WTC11 (cell line): ENCODE results near the gene CTNNA2. TPM values are rescaled to one million over a fixed set of nuclear protein-coding genes. Genes with fewer than 3 reads are reported as not detected.

Experiments used
- ATAC-seq: fragments of 200-7000 bp; cut with Tn5 transposase; 2 replicates; pipeline ENCODE4 v1.10.0; 2021; ENCODE audit warnings: mild to moderate bottlenecking, moderate library complexity
- CTCF ChIA-PET: fragments of 300-600 bp; sonication (Branson Sonifier 250); formaldehyde crosslinking; loops from one replicate; lab custom pipeline; 2021; ENCODE audit warnings: antibody characterized with exemption; lab: Charles Lee
- POLR2A ChIA-PET: fragments of 350-600 bp; sonication (Branson Sonifier 250); formaldehyde crosslinking; loops from one replicate; lab custom pipeline; 2021; ENCODE audit warnings: antibody characterized with exemption; lab: Charles Lee
- DNase-seq: peaks from one replicate; pipeline ENCODE4 v3.0.0; 2021; ENCODE audit warnings: low spot score
- H3K27ac Mint-ChIP-seq: 2 replicates; pipeline ENCODE4 v1.8.0; 2021; ENCODE audit warnings: mixed read lengths
- H3K27me3 Mint-ChIP-seq: 2 replicates; pipeline ENCODE4 v1.8.0; 2021; ENCODE audit warnings: low read depth, mild to moderate bottlenecking, moderate library complexity, mixed read lengths
- H3K36me3 Mint-ChIP-seq: 2 replicates; pipeline ENCODE4 v1.8.0; 2021; ENCODE audit warnings: mixed read lengths
- H3K4me1 Mint-ChIP-seq: 2 replicates; pipeline ENCODE4 v1.8.0; 2022; ENCODE audit warnings: mixed read lengths
- H3K4me3 Mint-ChIP-seq: 2 replicates; pipeline ENCODE4 v1.8.0; 2021; ENCODE audit warnings: mild to moderate bottlenecking, moderate library complexity, mixed read lengths
- H3K9me3 Mint-ChIP-seq: 2 replicates; pipeline ENCODE4 v1.8.0; 2021; ENCODE audit warnings: mixed read lengths
- ATF1 ChIP-seq: sonication (generic); formaldehyde crosslinking; IDR thresholded peaks from 2 replicates; pipeline ENCODE4 v1.8.1; 2023; ENCODE audit warnings: mild to moderate bottlenecking, moderate library complexity, missing genetic modification reagents
- CDX4 ChIP-seq: fragments of 250-450 bp; sonication (Bioruptor Pico); IDR thresholded peaks from 2 replicates; pipeline ENCODE4 v1.9.0; 2021; ENCODE audit warnings: moderate library complexity, mild to moderate bottlenecking, inconsistent platforms, borderline replicate concordance
- CREM ChIP-seq: sonication (generic); formaldehyde crosslinking; IDR thresholded peaks from 2 replicates; pipeline ENCODE4 v1.8.1; 2022; ENCODE audit warnings: mild to moderate bottlenecking, missing genetic modification reagents, moderate library complexity
- EMX1 ChIP-seq: fragments of 250-450 bp; sonication (Bioruptor Pico); IDR thresholded peaks from 2 replicates; pipeline ENCODE4 v1.8.0; 2021; ENCODE audit warnings: mild to moderate bottlenecking
- ESRRA ChIP-seq: sonication (generic); formaldehyde crosslinking; IDR thresholded peaks from 2 replicates; pipeline ENCODE4 v1.8.1; 2022; ENCODE audit warnings: mild to moderate bottlenecking, missing genetic modification reagents, borderline replicate concordance
- ETV6 ChIP-seq: sonication (generic); formaldehyde crosslinking; IDR thresholded peaks from 2 replicates; pipeline ENCODE4 v1.8.1; 2022; ENCODE audit warnings: mild to moderate bottlenecking, missing genetic modification reagents
- FOXJ3 ChIP-seq: sonication (generic); formaldehyde crosslinking; IDR thresholded peaks from 2 replicates; pipeline ENCODE4 v1.9.0; 2021; ENCODE audit warnings: missing genetic modification reagents, mild to moderate bottlenecking, borderline replicate concordance
- FOXP4 ChIP-seq: sonication (generic); formaldehyde crosslinking; IDR thresholded peaks from 2 replicates; pipeline ENCODE4 v1.8.0; 2022; ENCODE audit warnings: mild to moderate bottlenecking, missing genetic modification reagents
- HMGA2 ChIP-seq: fragments of 250-450 bp; sonication (Bioruptor Pico); IDR thresholded peaks from 2 replicates; pipeline ENCODE4 v1.4.0; 2021; ENCODE audit warnings: mild to moderate bottlenecking, moderate library complexity
- IRF2 ChIP-seq: sonication (generic); formaldehyde crosslinking; IDR thresholded peaks from 2 replicates; pipeline ENCODE4 v1.8.0; 2022; ENCODE audit warnings: low read depth, missing genetic modification reagents, borderline replicate concordance
- JAZF1 ChIP-seq: fragments of 250-450 bp; sonication (Bioruptor Pico); IDR thresholded peaks from 2 replicates; pipeline ENCODE4 v1.9.0; 2021; ENCODE audit warnings: moderate library complexity, mild to moderate bottlenecking, inconsistent platforms
- JUN ChIP-seq: sonication (generic); formaldehyde crosslinking; IDR thresholded peaks from 2 replicates; pipeline ENCODE4 v1.8.0; 2023; ENCODE audit warnings: mild to moderate bottlenecking, missing genetic modification reagents
- NFE2L1 ChIP-seq: sonication (generic); formaldehyde crosslinking; IDR thresholded peaks from 2 replicates; pipeline ENCODE4 v1.8.1; 2023; ENCODE audit warnings: missing genetic modification reagents
- NR1H2 ChIP-seq: sonication (generic); formaldehyde crosslinking; IDR thresholded peaks from 2 replicates; pipeline ENCODE4 v1.9.0; 2021; ENCODE audit warnings: mild to moderate bottlenecking, moderate library complexity, missing genetic modification reagents
- NR3C1 ChIP-seq: sonication (generic); formaldehyde crosslinking; conservative IDR thresholded peaks from 2 replicates; pipeline ENCODE4 v1.8.1; 2023; ENCODE audit warnings: low read depth, mild to moderate bottlenecking, missing genetic modification reagents
- OVOL2 ChIP-seq: fragments of 250-450 bp; sonication (Bioruptor Pico); IDR thresholded peaks from 2 replicates; pipeline ENCODE4 v1.9.0; 2021; ENCODE audit warnings: mild to moderate bottlenecking, borderline replicate concordance
- PRRX2 ChIP-seq: fragments of 250-450 bp; sonication (Bioruptor Pico); IDR thresholded peaks from 2 replicates; pipeline ENCODE4 v1.8.0; 2021; ENCODE audit warnings: mild to moderate bottlenecking
- RELA ChIP-seq: sonication (generic); formaldehyde crosslinking; IDR thresholded peaks from 2 replicates; pipeline ENCODE4 v1.8.1; 2022; ENCODE audit warnings: missing genetic modification reagents, mild to moderate bottlenecking, borderline replicate concordance
- SMAD3 ChIP-seq: sonication (generic); formaldehyde crosslinking; IDR thresholded peaks from 2 replicates; pipeline ENCODE4 v1.8.0; 2022; ENCODE audit warnings: missing genetic modification reagents, mild to moderate bottlenecking, borderline replicate concordance
- USF2 ChIP-seq: sonication (generic); formaldehyde crosslinking; IDR thresholded peaks from 2 replicates; pipeline ENCODE4 v1.8.1; 2023; ENCODE audit warnings: mild to moderate bottlenecking, missing genetic modification reagents, moderate library complexity
- ZBTB21 ChIP-seq: sonication (generic); formaldehyde crosslinking; IDR thresholded peaks from 2 replicates; pipeline ENCODE4 v1.8.1; 2023; ENCODE audit warnings: mild to moderate bottlenecking, missing genetic modification reagents, borderline replicate concordance
- ZNF219 ChIP-seq: sonication (generic); formaldehyde crosslinking; IDR thresholded peaks from 2 replicates; pipeline ENCODE4 v1.8.0; 2023; ENCODE audit warnings: missing genetic modification reagents, mild to moderate bottlenecking, borderline replicate concordance
- ZNF396 ChIP-seq: fragments of 250-450 bp; sonication (Bioruptor Pico); IDR thresholded peaks from 2 replicates; pipeline ENCODE4 v1.8.0; 2021; ENCODE audit warnings: mild to moderate bottlenecking, moderate library complexity, borderline replicate concordance
- total RNA-seq: library from RNA; stranded (reverse); gene quantifications from 3 replicates; pipeline ENCODE4 v1.2.3, GENCODE V29; 2021
- TF ChIP-seq, protein P1 (sequence below): sonication (generic); formaldehyde crosslinking; IDR thresholded peaks from 2 replicates; pipeline ENCODE4 v1.8.0; 2022; ENCODE audit warnings: missing genetic modification reagents
- TF ChIP-seq, protein P2 (sequence below): sonication (generic); formaldehyde crosslinking; IDR thresholded peaks from 2 replicates; pipeline ENCODE4 v1.8.1; 2023; ENCODE audit warnings: mild to moderate bottlenecking, moderate library complexity, missing genetic modification reagents
- TF ChIP-seq, protein P3 (sequence below): fragments of 250-450 bp; sonication (Bioruptor Pico); IDR thresholded peaks from 2 replicates; pipeline ENCODE4 v1.9.0; 2021; ENCODE audit warnings: mild to moderate bottlenecking

The CTNNA2 gene
- total RNA-seq, 1 experiment from 2014 or later: 3.8 TPM

DNA sequence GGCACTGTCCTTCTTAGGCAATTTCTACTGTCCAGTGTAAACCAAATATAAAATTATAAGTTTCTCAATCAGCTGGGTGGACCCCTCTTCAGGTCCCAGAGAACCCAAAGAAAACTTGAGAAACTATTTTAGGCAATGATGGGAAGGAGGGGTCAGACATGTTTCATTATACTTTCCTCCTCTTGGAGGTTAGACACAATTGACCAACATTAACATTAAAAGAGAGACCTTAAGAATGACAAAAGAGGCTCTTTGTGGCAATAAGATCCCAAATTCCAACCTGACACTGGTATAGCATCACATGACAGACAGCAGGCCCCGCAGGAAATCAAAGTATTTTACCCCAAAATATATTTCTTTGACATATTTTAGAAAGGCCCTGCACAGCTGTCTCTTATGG is 718.6 kb downstream of the CTNNA2 start:
- ChIA-PET CTCF (no interaction called here), POLR2A (no interaction called here)
- H3K27me3 Mint-ChIP-seq: no peaks in the 10 kb centered on the region; the same call in 1 of the 2 replicates
- peak; percentile 73 for ATAC-seq
- 0 out of 2 replicates have a peak overlapping the region, but pooled peaks have one; percentile 25 for H3K4me3 Mint-ChIP-seq
- TF ChIP-seq CDX4 (no peak), ATF1 (CRISPR knock-in tag) (no peak), USF2 (CRISPR knock-in tag) (peak; percentile 40; the same call in 1 of the 2 replicates), JAZF1 (CRISPR knock-in tag) (no peak), EMX1 (CRISPR knock-in tag) (no peak), FOXP4 (CRISPR knock-in tag) (no peak), SMAD3 (no peak), PRRX2 (CRISPR knock-in tag) (no peak), NR1H2 (no peak)
- peaks cover 28% of the 10 kb centered on the region for H3K9me3 Mint-ChIP-seq
- no peak for DNase-seq
- H3K36me3 Mint-ChIP-seq: peaks cover 8% of the 10 kb centered on the region
- H3K27ac Mint-ChIP-seq: peak overlapping the region; percentile 76
- H3K4me1 Mint-ChIP-seq: peaks cover 29% of the 10 kb centered on the region

GRCh38 chr2:80233333-80233732 is 720.5 kb downstream of the CTNNA2 start:
- ATAC-seq: no peak
- H3K27me3 Mint-ChIP-seq: no peaks in the 10 kb centered on the region; the same call in 1 of the 2 replicates
- no peak for DNase-seq
- CTCF ChIA-PET: no interaction called here
- H3K36me3 Mint-ChIP-seq: peaks cover 4% of the 10 kb centered on the region
- H3K4me1 Mint-ChIP-seq: peaks cover 32% of the 10 kb centered on the region
- H3K4me3 Mint-ChIP-seq: no peak overlapping the region
- H3K27ac Mint-ChIP-seq: no peak overlapping the region
- POLR2A ChIA-PET: no interaction called here
- H3K9me3 Mint-ChIP-seq: peaks cover 17% of the 10 kb centered on the region
- TF ChIP-seq ZBTB21 (CRISPR knock-in tag) (no peak), RELA (CRISPR knock-in tag) (no peak), JUN (no peak), ATF1 (CRISPR knock-in tag) (no peak), OVOL2 (CRISPR knock-in tag) (no peak), FOXJ3 (CRISPR knock-in tag) (no peak), ZNF219 (CRISPR knock-in tag) (no peak), NFE2L1 (CRISPR knock-in tag) (no peak), HMGA2 (CRISPR knock-in tag) (no peak), IRF2 (no peak), ZNF396 (CRISPR knock-in tag) (no peak), SMAD3 (no peak), CREM (no peak), NR3C1 (CRISPR knock-in tag) (no peak), ETV6 (CRISPR knock-in tag) (no peak), ESRRA (CRISPR knock-in tag) (no peak)
- TF ChIP-seq, protein P1, sequence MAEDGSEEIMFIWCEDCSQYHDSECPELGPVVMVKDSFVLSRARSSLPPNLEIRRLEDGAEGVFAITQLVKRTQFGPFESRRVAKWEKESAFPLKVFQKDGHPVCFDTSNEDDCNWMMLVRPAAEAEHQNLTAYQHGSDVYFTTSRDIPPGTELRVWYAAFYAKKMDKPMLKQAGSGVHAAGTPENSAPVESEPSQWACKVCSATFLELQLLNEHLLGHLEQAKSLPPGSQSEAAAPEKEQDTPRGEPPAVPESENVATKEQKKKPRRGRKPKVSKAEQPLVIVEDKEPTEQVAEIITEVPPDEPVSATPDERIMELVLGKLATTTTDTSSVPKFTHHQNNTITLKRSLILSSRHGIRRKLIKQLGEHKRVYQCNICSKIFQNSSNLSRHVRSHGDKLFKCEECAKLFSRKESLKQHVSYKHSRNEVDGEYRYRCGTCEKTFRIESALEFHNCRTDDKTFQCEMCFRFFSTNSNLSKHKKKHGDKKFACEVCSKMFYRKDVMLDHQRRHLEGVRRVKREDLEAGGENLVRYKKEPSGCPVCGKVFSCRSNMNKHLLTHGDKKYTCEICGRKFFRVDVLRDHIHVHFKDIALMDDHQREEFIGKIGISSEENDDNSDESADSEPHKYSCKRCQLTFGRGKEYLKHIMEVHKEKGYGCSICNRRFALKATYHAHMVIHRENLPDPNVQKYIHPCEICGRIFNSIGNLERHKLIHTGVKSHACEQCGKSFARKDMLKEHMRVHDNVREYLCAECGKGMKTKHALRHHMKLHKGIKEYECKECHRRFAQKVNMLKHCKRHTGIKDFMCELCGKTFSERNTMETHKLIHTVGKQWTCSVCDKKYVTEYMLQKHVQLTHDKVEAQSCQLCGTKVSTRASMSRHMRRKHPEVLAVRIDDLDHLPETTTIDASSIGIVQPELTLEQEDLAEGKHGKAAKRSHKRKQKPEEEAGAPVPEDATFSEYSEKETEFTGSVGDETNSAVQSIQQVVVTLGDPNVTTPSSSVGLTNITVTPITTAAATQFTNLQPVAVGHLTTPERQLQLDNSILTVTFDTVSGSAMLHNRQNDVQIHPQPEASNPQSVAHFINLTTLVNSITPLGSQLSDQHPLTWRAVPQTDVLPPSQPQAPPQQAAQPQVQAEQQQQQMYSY (CRISPR knock-in tag): no peak
- TF ChIP-seq, protein P2, sequence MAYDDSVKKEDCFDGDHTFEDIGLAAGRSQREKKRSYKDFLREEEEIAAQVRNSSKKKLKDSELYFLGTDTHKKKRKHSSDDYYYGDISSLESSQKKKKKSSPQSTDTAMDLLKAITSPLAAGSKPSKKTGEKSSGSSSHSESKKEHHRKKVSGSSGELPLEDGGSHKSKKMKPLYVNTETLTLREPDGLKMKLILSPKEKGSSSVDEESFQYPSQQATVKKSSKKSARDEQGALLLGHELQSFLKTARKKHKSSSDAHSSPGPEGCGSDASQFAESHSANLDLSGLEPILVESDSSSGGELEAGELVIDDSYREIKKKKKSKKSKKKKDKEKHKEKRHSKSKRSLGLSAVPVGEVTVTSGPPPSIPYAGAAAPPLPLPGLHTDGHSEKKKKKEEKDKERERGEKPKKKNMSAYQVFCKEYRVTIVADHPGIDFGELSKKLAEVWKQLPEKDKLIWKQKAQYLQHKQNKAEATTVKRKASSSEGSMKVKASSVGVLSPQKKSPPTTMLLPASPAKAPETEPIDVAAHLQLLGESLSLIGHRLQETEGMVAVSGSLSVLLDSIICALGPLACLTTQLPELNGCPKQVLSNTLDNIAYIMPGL (CRISPR knock-in tag): no peak
- TF ChIP-seq, protein P3, sequence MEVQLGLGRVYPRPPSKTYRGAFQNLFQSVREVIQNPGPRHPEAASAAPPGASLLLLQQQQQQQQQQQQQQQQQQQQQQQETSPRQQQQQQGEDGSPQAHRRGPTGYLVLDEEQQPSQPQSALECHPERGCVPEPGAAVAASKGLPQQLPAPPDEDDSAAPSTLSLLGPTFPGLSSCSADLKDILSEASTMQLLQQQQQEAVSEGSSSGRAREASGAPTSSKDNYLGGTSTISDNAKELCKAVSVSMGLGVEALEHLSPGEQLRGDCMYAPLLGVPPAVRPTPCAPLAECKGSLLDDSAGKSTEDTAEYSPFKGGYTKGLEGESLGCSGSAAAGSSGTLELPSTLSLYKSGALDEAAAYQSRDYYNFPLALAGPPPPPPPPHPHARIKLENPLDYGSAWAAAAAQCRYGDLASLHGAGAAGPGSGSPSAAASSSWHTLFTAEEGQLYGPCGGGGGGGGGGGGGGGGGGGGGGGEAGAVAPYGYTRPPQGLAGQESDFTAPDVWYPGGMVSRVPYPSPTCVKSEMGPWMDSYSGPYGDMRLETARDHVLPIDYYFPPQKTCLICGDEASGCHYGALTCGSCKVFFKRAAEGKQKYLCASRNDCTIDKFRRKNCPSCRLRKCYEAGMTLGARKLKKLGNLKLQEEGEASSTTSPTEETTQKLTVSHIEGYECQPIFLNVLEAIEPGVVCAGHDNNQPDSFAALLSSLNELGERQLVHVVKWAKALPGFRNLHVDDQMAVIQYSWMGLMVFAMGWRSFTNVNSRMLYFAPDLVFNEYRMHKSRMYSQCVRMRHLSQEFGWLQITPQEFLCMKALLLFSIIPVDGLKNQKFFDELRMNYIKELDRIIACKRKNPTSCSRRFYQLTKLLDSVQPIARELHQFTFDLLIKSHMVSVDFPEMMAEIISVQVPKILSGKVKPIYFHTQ (CRISPR knock-in tag): no peak
